Fibroblast of the aortic adventitia (primary cell): Measurements from ENCODE around the gene KIAA0319L. TPM values are rescaled to one million over a fixed set of nuclear protein-coding genes. Genes with fewer than 3 reads are reported as not detected.

Experiments used
- DNase-seq: peaks from one replicate; pipeline ENCODE4 v3.0.0-alpha.2; 2010; ENCODE audit warnings: low read depth
- H3K4me3 ChIP-seq: 2 replicates; pipeline ENCODE4 v1.5.1; 2011; ENCODE audit warnings: low read depth, mild to moderate bottlenecking, control low read depth, low read length, moderate library complexity
- total RNA-seq: library from RNA; depleted of rRNA; stranded (reverse); fragments of >200 nt; gene quantifications from 2 replicates; pipeline ENCODE4 v1.2.3, GENCODE V29; 2012; ENCODE audit warnings: low replicate concordance
- TF ChIP-seq, protein P1 (sequence below): IDR thresholded peaks from 2 replicates; pipeline ENCODE4 v1.5.1; 2011; ENCODE audit warnings: mild to moderate bottlenecking, low read length, control low read depth, inconsistent platforms; ENCODE audit not compliant: insufficient read depth

The KIAA0319L gene
- total RNA-seq, 1 donor, result 36.2 TPM

DNA sequence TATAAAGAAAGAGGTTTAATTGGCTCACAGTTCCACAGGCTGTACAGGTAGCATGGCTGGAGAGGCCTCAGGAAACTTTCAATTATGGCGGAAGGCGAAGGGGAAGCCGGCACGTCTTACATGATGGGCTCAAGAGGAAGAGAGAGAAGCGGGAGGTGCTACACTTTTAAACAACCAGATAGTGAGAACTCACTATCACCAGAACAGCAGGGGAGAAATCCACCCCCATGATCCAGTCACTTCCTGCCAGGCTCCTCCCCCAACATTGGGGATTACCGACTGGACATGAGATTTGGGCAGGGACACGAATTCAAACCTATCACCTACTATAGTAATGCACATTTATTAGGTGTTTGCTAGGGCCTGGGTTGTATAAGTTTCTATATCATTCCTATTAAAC, 170.9 kb downstream of the KIAA0319L start:
- DNase-seq, result no peak
- TF ChIP-seq, protein P1, sequence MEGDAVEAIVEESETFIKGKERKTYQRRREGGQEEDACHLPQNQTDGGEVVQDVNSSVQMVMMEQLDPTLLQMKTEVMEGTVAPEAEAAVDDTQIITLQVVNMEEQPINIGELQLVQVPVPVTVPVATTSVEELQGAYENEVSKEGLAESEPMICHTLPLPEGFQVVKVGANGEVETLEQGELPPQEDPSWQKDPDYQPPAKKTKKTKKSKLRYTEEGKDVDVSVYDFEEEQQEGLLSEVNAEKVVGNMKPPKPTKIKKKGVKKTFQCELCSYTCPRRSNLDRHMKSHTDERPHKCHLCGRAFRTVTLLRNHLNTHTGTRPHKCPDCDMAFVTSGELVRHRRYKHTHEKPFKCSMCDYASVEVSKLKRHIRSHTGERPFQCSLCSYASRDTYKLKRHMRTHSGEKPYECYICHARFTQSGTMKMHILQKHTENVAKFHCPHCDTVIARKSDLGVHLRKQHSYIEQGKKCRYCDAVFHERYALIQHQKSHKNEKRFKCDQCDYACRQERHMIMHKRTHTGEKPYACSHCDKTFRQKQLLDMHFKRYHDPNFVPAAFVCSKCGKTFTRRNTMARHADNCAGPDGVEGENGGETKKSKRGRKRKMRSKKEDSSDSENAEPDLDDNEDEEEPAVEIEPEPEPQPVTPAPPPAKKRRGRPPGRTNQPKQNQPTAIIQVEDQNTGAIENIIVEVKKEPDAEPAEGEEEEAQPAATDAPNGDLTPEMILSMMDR, result no peak
- no peak overlapping the region for H3K4me3 ChIP-seq

Other genes with a start within 250 kb of the KIAA0319L start
- gene NCDN, start 396 bp upstream of the KIAA0319L start, total RNA-seq, result 24.4 and 46.4 TPM in 2 replicates
- gene TFAP2E, start 15.9 kb upstream of the KIAA0319L start, total RNA-seq, result 0.18 and 0.25 TPM in 2 replicates
- 8.8 and 22.1 TPM in 2 replicates for gene PSMB2, start 84.1 kb upstream of the KIAA0319L start, total RNA-seq
- gene C1orf216, start 161.5 kb upstream of the KIAA0319L start, total RNA-seq, result 19.3 and 27.2 TPM in 2 replicates
- 1.7 and 40.8 TPM in 2 replicates for gene CLSPN, start 212.6 kb upstream of the KIAA0319L start, total RNA-seq